HCT116 (cell line): ENCODE results near the gene CCDC83.

Experiments used
- CTCF ChIP-seq, 3 experiments: fragments of 200-600 bp in 1 of 3; sonication (generic) in 1 of 3; IDR thresholded peaks in 2 of 3; conservative IDR thresholded peaks in 1 of 3; 2 replicates each; pipeline ENCODE4 v1.5.1; 2012 to 2017; ENCODE audit warnings: low read depth in 2 of 3, low read length in 2 of 3, antibody characterized with exemption in 1 of 3, borderline replicate concordance in 1 of 3, control low read depth in 1 of 3, mild to moderate bottlenecking in 1 of 3, mixed read lengths in 1 of 3, mixed run types in 1 of 3, moderate library complexity in 1 of 3; ENCODE audit not compliant: insufficient read depth in 1 of 3
- ELF1 ChIP-seq: IDR thresholded peaks from 2 replicates; pipeline ENCODE4 v1.6.1; 2012; ENCODE audit warnings: low read depth, borderline replicate concordance
- MAX ChIP-seq: IDR thresholded peaks from 2 replicates; pipeline ENCODE4 v1.6.1; 2012
- POLR2A ChIP-seq: IDR thresholded peaks from 2 replicates; pipeline ENCODE4 v1.7.0; 2011; ENCODE audit warnings: borderline replicate concordance; ENCODE audit not compliant: insufficient read depth, insufficient read length; ENCODE audit errors: extremely low read depth
- POLR2AphosphoS5 ChIP-seq: IDR thresholded peaks from 2 replicates; pipeline ENCODE4 v1.6.1; 2011; ENCODE audit warnings: mild to moderate bottlenecking, low read depth, low read length, moderate library complexity
- RAD21 ChIP-seq: IDR thresholded peaks from 2 replicates; pipeline ENCODE4 v1.6.1; 2012; ENCODE audit warnings: low read depth, mild to moderate bottlenecking
- SIN3A ChIP-seq: IDR thresholded peaks from 2 replicates; pipeline ENCODE4 v1.6.1; 2012; ENCODE audit warnings: low read depth

- no peak for TF ChIP-seq SIN3A
- no peak for TF ChIP-seq CTCF (IDR thresholded peaks at IDR 0.05 in 2 of 3, conservative IDR thresholded peaks at IDR 0.05 in 1 of 3; ENCODE audit: borderline replicate concordance in 1 of 3, insufficient read depth in 1 of 3, low read depth in 2 of 3, low read length in 2 of 3)
- no peak for TF ChIP-seq POLR2AphosphoS5
- no peak for TF ChIP-seq MAX
- TF ChIP-seq ELF1: no peak
- TF ChIP-seq RAD21: no peak
- TF ChIP-seq POLR2A: no peak
These were observed 67.2 kb downstream of the CCDC83 start for GRCh38 chr11:85922367-85922766.
